Measurements from ENCODE around the gene GOLGA8Q.
"Not testable (repeated sequence)": the region's sequence is repeated elsewhere in the genome, so short reads cannot be mapped to it uniquely, and the experiment has no call there.

GOLGA8Q gene

DNA sequence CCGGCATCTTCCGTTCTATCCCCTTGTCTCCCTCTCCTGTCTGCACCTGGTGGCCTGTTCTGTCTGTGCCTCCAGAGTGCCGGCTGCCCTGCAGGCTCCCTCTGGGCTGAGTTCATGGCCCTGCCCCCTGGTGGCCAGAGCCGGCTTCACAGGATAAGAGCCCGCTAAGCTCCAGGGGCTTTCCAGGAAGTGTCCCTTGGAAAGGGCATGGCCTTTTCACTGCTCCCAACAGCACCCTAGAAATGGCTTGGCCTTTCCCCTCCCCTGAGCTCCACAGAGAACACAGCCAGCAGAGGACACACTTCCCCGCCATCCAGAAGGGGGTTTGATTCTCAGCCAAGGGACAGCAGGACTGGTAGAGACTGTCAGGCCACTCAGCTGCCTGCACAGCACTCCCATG, 15.1 kb downstream of the GOLGA8Q start:
- H3K9me2 ChIP-seq (replicated peaks; ENCODE audit: insufficient read depth, low read length); H3K27ac ChIP-seq (ENCODE audit: low read length); H2AFZ ChIP-seq (ENCODE audit: low read length); H3K79me2 ChIP-seq (ENCODE audit: low read length); H3K4me2 ChIP-seq (ENCODE audit: low read depth, low read length); H3K9ac ChIP-seq (ENCODE audit: low read length); H3K4me3 ChIP-seq (ENCODE audit: low read length); H3K4me1 ChIP-seq (ENCODE audit: low read length); H3K36me3 ChIP-seq (replicated peaks; ENCODE audit: insufficient read depth, low read length); H3K27me3 ChIP-seq (replicated peaks; ENCODE audit: insufficient read depth, low read length); H3F3A ChIP-seq (ENCODE audit: insufficient read depth, low read length); H3K9me3 ChIP-seq (replicated peaks; ENCODE audit: insufficient read depth, low read length); H4K20me1 ChIP-seq (ENCODE audit: insufficient read depth, low read length); DNase-seq: not testable (repeated sequence)

GRCh38 chr15:30573012-30573491, 21.2 kb downstream of the GOLGA8Q start:
- H3K79me2 ChIP-seq (ENCODE audit: low read length); H3K9ac ChIP-seq (ENCODE audit: low read length); H3K27ac ChIP-seq (ENCODE audit: low read length); H3K36me3 ChIP-seq (replicated peaks; ENCODE audit: insufficient read depth, low read length); H3F3A ChIP-seq (ENCODE audit: insufficient read depth, low read length); H3K4me2 ChIP-seq (ENCODE audit: low read depth, low read length); H3K27me3 ChIP-seq (replicated peaks; ENCODE audit: insufficient read depth, low read length); H2AFZ ChIP-seq (ENCODE audit: low read length); H3K4me1 ChIP-seq (ENCODE audit: low read length); DNase-seq; H3K4me3 ChIP-seq (ENCODE audit: low read length); H3K9me3 ChIP-seq (replicated peaks; ENCODE audit: insufficient read depth, low read length); H3K9me2 ChIP-seq (replicated peaks; ENCODE audit: insufficient read depth, low read length); H4K20me1 ChIP-seq (ENCODE audit: insufficient read depth, low read length): not testable (repeated sequence)

DNA sequence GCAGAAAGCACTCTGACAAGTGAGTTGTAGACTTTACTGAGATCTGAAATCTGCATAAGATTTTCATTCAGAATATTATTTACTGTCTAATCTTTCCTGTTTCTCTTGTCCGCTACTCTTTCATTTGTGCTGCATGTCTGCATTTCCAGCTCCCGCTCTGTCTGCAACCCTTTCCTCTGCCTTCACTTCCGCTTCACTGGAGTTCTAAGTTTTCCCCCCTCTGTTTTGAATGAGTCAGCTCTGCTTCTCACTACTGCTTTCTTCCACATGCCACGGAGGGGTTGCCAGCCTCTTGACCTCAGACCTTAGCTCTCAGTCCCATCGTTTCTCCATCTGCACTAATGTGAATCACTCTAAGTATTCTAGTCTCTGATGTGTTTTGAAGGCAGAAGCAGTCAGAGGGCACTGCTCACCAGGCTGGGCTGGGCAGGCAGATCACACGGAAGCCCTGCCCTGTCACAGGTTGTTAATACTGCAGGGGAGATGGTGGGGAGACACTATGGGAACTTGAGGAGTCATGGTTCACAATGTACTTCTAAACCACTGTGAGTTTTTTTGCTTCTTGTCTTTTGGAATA, 27.6 kb downstream of the GOLGA8Q start:
- H3F3A ChIP-seq (ENCODE audit: insufficient read depth, low read length); H3K9me2 ChIP-seq (replicated peaks; ENCODE audit: insufficient read depth, low read length); H3K9ac ChIP-seq (ENCODE audit: low read length); H3K79me2 ChIP-seq (ENCODE audit: low read length); H3K4me3 ChIP-seq (ENCODE audit: low read length); H3K27ac ChIP-seq (ENCODE audit: low read length); H4K20me1 ChIP-seq (ENCODE audit: insufficient read depth, low read length); H3K36me3 ChIP-seq (replicated peaks; ENCODE audit: insufficient read depth, low read length); H3K4me2 ChIP-seq (ENCODE audit: low read depth, low read length); H3K4me1 ChIP-seq (ENCODE audit: low read length); H3K27me3 ChIP-seq (replicated peaks; ENCODE audit: insufficient read depth, low read length); DNase-seq; H3K9me3 ChIP-seq (replicated peaks; ENCODE audit: insufficient read depth, low read length); H2AFZ ChIP-seq (ENCODE audit: low read length): not testable (repeated sequence)

- H3K27ac ChIP-seq (ENCODE audit: low read length); H3F3A ChIP-seq (ENCODE audit: insufficient read depth, low read length); H3K4me2 ChIP-seq (ENCODE audit: low read depth, low read length); H3K9me3 ChIP-seq (replicated peaks; ENCODE audit: insufficient read depth, low read length); H3K79me2 ChIP-seq (ENCODE audit: low read length); H3K9me2 ChIP-seq (replicated peaks; ENCODE audit: insufficient read depth, low read length); H3K27me3 ChIP-seq (replicated peaks; ENCODE audit: insufficient read depth, low read length); H4K20me1 ChIP-seq (ENCODE audit: insufficient read depth, low read length); H2AFZ ChIP-seq (ENCODE audit: low read length); H3K36me3 ChIP-seq (replicated peaks; ENCODE audit: insufficient read depth, low read length); H3K4me3 ChIP-seq (ENCODE audit: low read length); DNase-seq; H3K9ac ChIP-seq (ENCODE audit: low read length); H3K4me1 ChIP-seq (ENCODE audit: low read length): not testable (repeated sequence)
Measured at GRCh38 chr15:30580716-30581115, 28.9 kb downstream of the GOLGA8Q start.

- H2AFZ ChIP-seq (ENCODE audit: low read length); H3K4me2 ChIP-seq (ENCODE audit: low read depth, low read length); H3K4me1 ChIP-seq (ENCODE audit: low read length); H4K20me1 ChIP-seq (ENCODE audit: insufficient read depth, low read length); H3F3A ChIP-seq (ENCODE audit: insufficient read depth, low read length); H3K4me3 ChIP-seq (ENCODE audit: low read length); H3K9me2 ChIP-seq (replicated peaks; ENCODE audit: insufficient read depth, low read length); H3K9me3 ChIP-seq (replicated peaks; ENCODE audit: insufficient read depth, low read length); H3K9ac ChIP-seq (ENCODE audit: low read length); H3K79me2 ChIP-seq (ENCODE audit: low read length); H3K36me3 ChIP-seq (replicated peaks; ENCODE audit: insufficient read depth, low read length); H3K27ac ChIP-seq (ENCODE audit: low read length); DNase-seq; H3K27me3 ChIP-seq (replicated peaks; ENCODE audit: insufficient read depth, low read length): not testable (repeated sequence)
Measured at GRCh38 chr15:30598953-30599352, 47.1 kb downstream of the GOLGA8Q start.

- not testable (repeated sequence) for H3F3A ChIP-seq (ENCODE audit: insufficient read depth, low read length); H3K9me2 ChIP-seq (replicated peaks; ENCODE audit: insufficient read depth, low read length); H3K36me3 ChIP-seq (replicated peaks; ENCODE audit: insufficient read depth, low read length); H3K79me2 ChIP-seq (ENCODE audit: low read length); H3K27me3 ChIP-seq (replicated peaks; ENCODE audit: insufficient read depth, low read length); H3K4me2 ChIP-seq (ENCODE audit: low read depth, low read length); H3K9me3 ChIP-seq (replicated peaks; ENCODE audit: insufficient read depth, low read length); H3K4me1 ChIP-seq (ENCODE audit: low read length); H2AFZ ChIP-seq (ENCODE audit: low read length); H4K20me1 ChIP-seq (ENCODE audit: insufficient read depth, low read length); H3K27ac ChIP-seq (ENCODE audit: low read length); DNase-seq; H3K4me3 ChIP-seq (ENCODE audit: low read length); H3K9ac ChIP-seq (ENCODE audit: low read length)
Measured at GRCh38 chr15:30603796-30604195, 51.9 kb downstream of the GOLGA8Q start, which contains the start of gene GOLGA8H. GOLGA8H (plus strand) TSS chr15:30604028; CDS start chr15:30604126, 98 bp downstream.
